GM23338 (cell line): ENCODE measurements around the gene CSPG4.
"Not testable (repeated sequence)": the region's sequence is repeated elsewhere in the genome, so short reads cannot be mapped to it uniquely, and the experiment has no call there.

Experiments
- CREB1 ChIP-seq: fragments of 250-450 bp; sonication (Bioruptor Pico); IDR thresholded peaks from 2 replicates; pipeline ENCODE4 v1.5.0; 2020; ENCODE audit warnings: low read depth, mild to moderate bottlenecking, moderate library complexity
- CTCF ChIP-seq, 2 experiments: fragments of 200-600 bp in 1 of 2; sonication (generic) in 1 of 2; conservative IDR thresholded peaks; 2 replicates each; pipeline versions ENCODE4 v1.5.1 to v1.6.1; 2016 to 2017; ENCODE audit warnings: antibody characterized with exemption in 2 of 2, low read depth in 2 of 2, mild to moderate bottlenecking in 2 of 2, moderate library complexity in 1 of 2
- EZH2 ChIP-seq: fragments of 200-600 bp; sonication (generic); IDR thresholded peaks from one replicate; pipeline ENCODE4 v1.8.0; 2017; ENCODE audit warnings: antibody characterized with exemption, mild to moderate bottlenecking, low read depth; ENCODE audit not compliant: unreplicated experiment
- EZH2phosphoT487 ChIP-seq: fragments of 200-600 bp; sonication (generic); IDR thresholded peaks from one replicate; pipeline ENCODE4 v1.8.1; 2018; ENCODE audit warnings: antibody characterized with exemption; ENCODE audit not compliant: unreplicated experiment
- JUNB ChIP-seq: IDR thresholded peaks from one replicate; pipeline ENCODE4 v1.6.1; 2016; ENCODE audit warnings: antibody characterized with exemption; ENCODE audit not compliant: unreplicated experiment
- POLR2AphosphoS5 ChIP-seq: IDR thresholded peaks from 2 replicates; pipeline ENCODE4 v1.6.1; 2016; ENCODE audit warnings: antibody characterized with exemption, low read depth
- REST ChIP-seq: IDR thresholded peaks from one replicate; pipeline ENCODE4 v1.6.1; 2018; ENCODE audit warnings: antibody characterized with exemption; ENCODE audit not compliant: unreplicated experiment
- STAT1 ChIP-seq: IDR thresholded peaks from one replicate; pipeline ENCODE4 v1.6.1; 2016; ENCODE audit warnings: antibody characterized with exemption; ENCODE audit not compliant: unreplicated experiment

GRCh38 chr15:75699517-75699916 is 13.1 kb downstream of the CSPG4 start:
- TF ChIP-seq CTCF (conservative IDR thresholded peaks at IDR 0.05; ENCODE audit: low read depth in 2 of 2); REST; STAT1; EZH2; CREB1 (CRISPR knock-in tag); EZH2phosphoT487; JUNB; POLR2AphosphoS5: not testable (repeated sequence)
